GM12875 (cell line): Measurements from ENCODE around the gene NEDD1.
A peak's percentile ranks its signal among the peaks of the same experiment; 100 is the strongest.

Experiments
- H3K4me3 ChIP-seq: one replicate; pipeline ENCODE4 v1.5.1; 2011; ENCODE audit warnings: low read depth, low read length, control low read depth
- TF ChIP-seq, protein P1 (sequence below): IDR thresholded peaks from 2 replicates; pipeline ENCODE4 v1.5.1; 2011; ENCODE audit warnings: low read depth, mild to moderate bottlenecking, control low read depth, inconsistent platforms, low read length, moderate library complexity, borderline replicate concordance; ENCODE audit not compliant: insufficient read depth

Gene NEDD1

DNA sequence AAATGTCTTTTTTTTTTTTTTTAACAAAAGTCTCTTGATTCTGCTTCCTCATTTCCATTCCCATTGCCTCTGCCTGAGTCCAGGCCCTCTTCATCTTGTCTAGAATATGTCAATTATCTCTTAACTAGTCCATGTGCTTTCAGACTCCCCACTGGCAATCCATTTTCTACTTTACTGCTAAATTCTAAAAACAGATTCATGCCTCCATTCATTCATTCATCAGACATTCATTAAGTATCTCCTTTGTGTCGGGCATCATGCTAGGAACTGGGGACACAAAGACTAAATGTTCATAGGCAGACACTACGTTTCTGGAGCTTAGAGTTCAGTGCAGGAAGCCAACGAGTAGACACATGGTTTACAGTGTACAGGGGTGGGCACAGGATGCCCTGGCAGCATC lies 9.6 kb upstream of the NEDD1 start:
- TF ChIP-seq, protein P1, sequence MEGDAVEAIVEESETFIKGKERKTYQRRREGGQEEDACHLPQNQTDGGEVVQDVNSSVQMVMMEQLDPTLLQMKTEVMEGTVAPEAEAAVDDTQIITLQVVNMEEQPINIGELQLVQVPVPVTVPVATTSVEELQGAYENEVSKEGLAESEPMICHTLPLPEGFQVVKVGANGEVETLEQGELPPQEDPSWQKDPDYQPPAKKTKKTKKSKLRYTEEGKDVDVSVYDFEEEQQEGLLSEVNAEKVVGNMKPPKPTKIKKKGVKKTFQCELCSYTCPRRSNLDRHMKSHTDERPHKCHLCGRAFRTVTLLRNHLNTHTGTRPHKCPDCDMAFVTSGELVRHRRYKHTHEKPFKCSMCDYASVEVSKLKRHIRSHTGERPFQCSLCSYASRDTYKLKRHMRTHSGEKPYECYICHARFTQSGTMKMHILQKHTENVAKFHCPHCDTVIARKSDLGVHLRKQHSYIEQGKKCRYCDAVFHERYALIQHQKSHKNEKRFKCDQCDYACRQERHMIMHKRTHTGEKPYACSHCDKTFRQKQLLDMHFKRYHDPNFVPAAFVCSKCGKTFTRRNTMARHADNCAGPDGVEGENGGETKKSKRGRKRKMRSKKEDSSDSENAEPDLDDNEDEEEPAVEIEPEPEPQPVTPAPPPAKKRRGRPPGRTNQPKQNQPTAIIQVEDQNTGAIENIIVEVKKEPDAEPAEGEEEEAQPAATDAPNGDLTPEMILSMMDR, result no peak
- H3K4me3 ChIP-seq, result no peak overlapping the region

GRCh38 chr12:96901175-96901574 lies 5.9 kb upstream of the NEDD1 start:
- TF ChIP-seq, protein P1, result no peak
- no peak overlapping the region for H3K4me3 ChIP-seq

GRCh38 chr12:96902076-96902475 lies 5.0 kb upstream of the NEDD1 start:
- no peak overlapping the region for H3K4me3 ChIP-seq
- TF ChIP-seq, protein P1, result peak; percentile 15; the same call in 1 of the 2 replicates

GRCh38 chr12:96906498-96906848 lies 584 bp upstream of the NEDD1 start:
- H3K4me3 ChIP-seq, result peak overlapping the region; percentile 94
- TF ChIP-seq, protein P1, result no peak

DNA sequence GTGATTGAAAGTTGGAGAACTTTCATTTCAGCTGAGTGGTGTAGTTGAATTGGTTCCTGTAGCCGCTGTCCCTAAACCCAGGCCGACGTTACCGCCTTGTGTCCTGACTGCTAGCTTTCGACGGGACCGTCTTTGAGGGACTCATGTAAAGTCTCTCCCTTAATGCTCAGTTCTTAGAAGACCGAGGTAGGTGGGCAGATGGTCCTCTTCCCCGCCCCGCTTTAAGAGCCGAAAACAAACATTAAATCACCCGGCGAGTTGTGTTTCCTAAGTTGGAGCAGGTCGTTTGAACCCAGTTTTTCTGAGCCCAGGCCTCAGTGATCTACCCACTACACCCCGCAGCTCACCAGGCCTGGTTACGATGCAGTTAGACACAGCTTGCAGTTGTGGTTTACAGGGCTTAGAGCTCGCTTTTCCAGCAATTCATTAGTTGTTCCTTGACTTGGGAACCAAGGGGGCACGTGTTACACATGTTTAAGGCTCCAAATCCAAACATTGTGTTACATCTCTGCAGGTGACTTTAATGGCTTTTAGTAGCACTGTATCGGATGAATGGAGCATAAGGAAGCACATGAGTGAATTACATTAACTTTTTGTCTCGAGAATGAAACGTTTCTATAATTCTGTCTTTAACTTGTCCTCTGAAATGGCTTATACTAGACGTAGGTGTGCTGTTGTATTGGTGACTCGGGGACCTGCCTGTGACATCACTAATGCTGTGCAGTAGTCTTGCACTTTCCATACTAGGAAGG lies 790 bp downstream of the NEDD1 start:
- H3K4me3 ChIP-seq, result peak overlapping the region; percentile 94
- TF ChIP-seq, protein P1, result no peak

GRCh38 chr12:96908423-96908675 lies 1.3 kb downstream of the NEDD1 start:
- TF ChIP-seq, protein P1, result no peak

GRCh38 chr12:96912261-96912660 lies 5.2 kb downstream of the NEDD1 start:
- H3K4me3 ChIP-seq, result no peak overlapping the region
- TF ChIP-seq, protein P1, result no peak

More at GRCh38 chr12:96908423-96908675, 1.3 kb downstream of the NEDD1 start:
- peak overlapping the region; percentile 94 for H3K4me3 ChIP-seq
